ENCODE results near the gene SEMA5B.
A peak's percentile ranks its signal among the peaks of the same experiment; 100 is the strongest.

The SEMA5B gene

GRCh38 chr3:122975163-122975923, 52.2 kb downstream of the SEMA5B start:
- peak; percentile 92 for FAIRE-seq
- peak; percentile 87 for DNase-seq (ENCODE audit: low spot score)

- FAIRE-seq (no peak), DNase-seq (ENCODE audit: low spot score) (peak; percentile 56)
Observed at GRCh38 chr3:122974764-122975162, 52.8 kb downstream of the SEMA5B start.

GRCh38 chr3:122973893-122974615, 53.5 kb downstream of the SEMA5B start:
- FAIRE-seq = peak; percentile 17
- no peak for DNase-seq (ENCODE audit: low spot score)

- FAIRE-seq = no peak
- DNase-seq (ENCODE audit: low spot score) = no peak
Observed at GRCh38 chr3:122972141-122972540, 55.4 kb downstream of the SEMA5B start.

GRCh38 chr3:122969585-122970469, 57.7 kb downstream of the SEMA5B start:
- FAIRE-seq (no peak), DNase-seq (ENCODE audit: low spot score) (no peak)

- no peak for FAIRE-seq
- DNase-seq (ENCODE audit: low spot score) = no peak
Observed at GRCh38 chr3:122967765-122968164, 59.8 kb downstream of the SEMA5B start.

GRCh38 chr3:122967356-122967755, 60.2 kb downstream of the SEMA5B start:
- FAIRE-seq = no peak
- DNase-seq (ENCODE audit: low spot score) = no peak

GRCh38 chr3:122966045-122966444, 61.5 kb downstream of the SEMA5B start:
- DNase-seq (ENCODE audit: low spot score) (no peak), FAIRE-seq (no peak)

GRCh38 chr3:122964811-122965210, 62.8 kb downstream of the SEMA5B start:
- FAIRE-seq (no peak), DNase-seq (ENCODE audit: low spot score) (no peak)

- no peak for DNase-seq (ENCODE audit: low spot score)
- FAIRE-seq = no peak
Observed at GRCh38 chr3:122962149-122962548, 65.4 kb downstream of the SEMA5B start.

GRCh38 chr3:122961146-122961545, 66.4 kb downstream of the SEMA5B start:
- FAIRE-seq = peak; percentile 70
- no peak for DNase-seq (ENCODE audit: low spot score)

- no peak for FAIRE-seq
- DNase-seq (ENCODE audit: low spot score) = no peak
Observed at GRCh38 chr3:122960652-122961051, 66.9 kb downstream of the SEMA5B start.

- no peak for FAIRE-seq
- DNase-seq (ENCODE audit: low spot score) = no peak
Observed at GRCh38 chr3:122959339-122959738, 68.2 kb downstream of the SEMA5B start.

GRCh38 chr3:122957707-122958689, 69.6 kb downstream of the SEMA5B start:
- DNase-seq (ENCODE audit: low spot score) = no peak

GRCh38 chr3:122956693-122957455, 70.7 kb downstream of the SEMA5B start:
- FAIRE-seq = no peak

More at GRCh38 chr3:122957707-122958689, 69.6 kb downstream of the SEMA5B start:
- peak; percentile 9 for FAIRE-seq

GRCh38 chr3:122955916-122956692, 71.5 kb downstream of the SEMA5B start:
- DNase-seq (ENCODE audit: low spot score) (no peak), FAIRE-seq (peak; percentile 17)

More at GRCh38 chr3:122956693-122957455, 70.7 kb downstream of the SEMA5B start:
- no peak for DNase-seq (ENCODE audit: low spot score)

GRCh38 chr3:122952520-122952919, 75.0 kb downstream of the SEMA5B start:
- peak; percentile 50 for DNase-seq (ENCODE audit: low spot score)
- no peak for FAIRE-seq

- no peak for FAIRE-seq
Observed at GRCh38 chr3:122948408-122948807, 79.2 kb downstream of the SEMA5B start.

GRCh38 chr3:122947738-122948137, 79.8 kb downstream of the SEMA5B start:
- DNase-seq (ENCODE audit: low spot score) (no peak), FAIRE-seq (no peak)

More at GRCh38 chr3:122948408-122948807, 79.2 kb downstream of the SEMA5B start:
- no peak for DNase-seq (ENCODE audit: low spot score)
